A673 (cell line): ENCODE measurements around the gene CTPS2.

Source experiments
- EZH2 ChIP-seq: fragments of 200-600 bp; sonication (generic); IDR thresholded peaks from 2 replicates; pipeline ENCODE4 v1.6.1; 2017; ENCODE audit warnings: borderline replicate concordance, low read depth, mild to moderate bottlenecking, mixed read lengths, antibody characterized with exemption, low read length; ENCODE audit not compliant: poor library complexity, severe bottlenecking
- TF ChIP-seq, protein P1 (sequence below): fragments of 300-800, 200-600 bp; sonication (generic); conservative IDR thresholded peaks from 2 replicates; pipeline ENCODE4 v1.5.1; 2017; ENCODE audit warnings: low read depth, mild to moderate bottlenecking, antibody characterized with exemption, low read length, moderate library complexity, mixed read lengths

DNA sequence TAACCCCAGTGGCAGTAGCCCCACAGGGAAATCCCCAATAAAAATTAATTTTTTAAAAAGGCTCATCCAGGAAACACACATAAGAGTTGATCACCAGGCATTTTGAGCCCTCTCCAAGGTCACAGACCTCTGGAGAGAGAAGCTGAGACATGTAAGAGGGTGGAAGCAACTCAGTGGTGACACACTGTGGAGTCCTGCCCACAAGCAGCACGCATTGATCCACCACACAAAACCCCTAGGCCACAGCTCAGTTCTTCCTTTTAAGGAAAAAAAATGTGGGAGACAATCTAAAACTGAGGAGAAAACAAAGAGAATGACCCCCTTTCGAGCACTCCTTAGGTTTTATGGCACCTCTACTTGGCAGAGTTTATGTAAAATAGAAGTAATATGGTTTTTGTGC lies 134.3 kb downstream of the CTPS2 start:
- TF ChIP-seq, protein P1, sequence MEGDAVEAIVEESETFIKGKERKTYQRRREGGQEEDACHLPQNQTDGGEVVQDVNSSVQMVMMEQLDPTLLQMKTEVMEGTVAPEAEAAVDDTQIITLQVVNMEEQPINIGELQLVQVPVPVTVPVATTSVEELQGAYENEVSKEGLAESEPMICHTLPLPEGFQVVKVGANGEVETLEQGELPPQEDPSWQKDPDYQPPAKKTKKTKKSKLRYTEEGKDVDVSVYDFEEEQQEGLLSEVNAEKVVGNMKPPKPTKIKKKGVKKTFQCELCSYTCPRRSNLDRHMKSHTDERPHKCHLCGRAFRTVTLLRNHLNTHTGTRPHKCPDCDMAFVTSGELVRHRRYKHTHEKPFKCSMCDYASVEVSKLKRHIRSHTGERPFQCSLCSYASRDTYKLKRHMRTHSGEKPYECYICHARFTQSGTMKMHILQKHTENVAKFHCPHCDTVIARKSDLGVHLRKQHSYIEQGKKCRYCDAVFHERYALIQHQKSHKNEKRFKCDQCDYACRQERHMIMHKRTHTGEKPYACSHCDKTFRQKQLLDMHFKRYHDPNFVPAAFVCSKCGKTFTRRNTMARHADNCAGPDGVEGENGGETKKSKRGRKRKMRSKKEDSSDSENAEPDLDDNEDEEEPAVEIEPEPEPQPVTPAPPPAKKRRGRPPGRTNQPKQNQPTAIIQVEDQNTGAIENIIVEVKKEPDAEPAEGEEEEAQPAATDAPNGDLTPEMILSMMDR: no peak
- no peak for TF ChIP-seq EZH2
